Measurements from ENCODE around the gene TTC39C.

- TF ChIP-seq POLR2A (IDR thresholded peaks at IDR 0.05; ENCODE audit: low read depth, low read length) (no peak), POLR2AphosphoS5 (IDR thresholded peaks at IDR 0.05; ENCODE audit: low read depth, low read length) (no peak)
Measured at GRCh38 chr18:24068945-24069693, 54.6 kb downstream of the TTC39C start.

All from GM12892 (cell line).